H9 (cell line): ENCODE data around the gene CAPG. TPM values are rescaled to one million over a fixed set of nuclear protein-coding genes. Genes with fewer than 3 reads are reported as not detected.
A peak's percentile ranks its signal among the peaks of the same experiment; 100 is the strongest.

Experiments used
- DNase-seq: peaks from one replicate; pipeline ENCODE4 v3.0.0-alpha.2; 2017
- H2AFZ ChIP-seq: one replicate; pipeline ENCODE4 v1.6.1; 2013; ENCODE audit warnings: mild to moderate bottlenecking, low read length, control low read depth, moderate library complexity
- H2AK5ac ChIP-seq: 2 replicates; pipeline ENCODE4 v1.6.1; 2013; ENCODE audit warnings: low read length, control low read depth, mixed read lengths; ENCODE audit not compliant: insufficient read length
- H2BK120ac ChIP-seq: one replicate; pipeline ENCODE4 v1.6.1; 2013; ENCODE audit warnings: low read depth, mild to moderate bottlenecking, low read length, control low read depth, inconsistent platforms; ENCODE audit not compliant: poor library complexity, severe bottlenecking
- H2BK12ac ChIP-seq: 2 replicates; pipeline ENCODE4 v1.6.1; 2013; ENCODE audit warnings: low read length, control low read depth, mixed read lengths, low read depth; ENCODE audit not compliant: insufficient read length
- H2BK15ac ChIP-seq: 2 replicates; pipeline ENCODE4 v1.6.1; 2013; ENCODE audit warnings: low read depth, low read length, control low read depth
- H2BK20ac ChIP-seq: one replicate; pipeline ENCODE4 v1.6.1; 2013; ENCODE audit warnings: low read depth, mild to moderate bottlenecking, low read length, control low read depth, inconsistent platforms; ENCODE audit not compliant: poor library complexity, severe bottlenecking
- H2BK5ac ChIP-seq: 2 replicates; pipeline ENCODE4 v1.6.1; 2013; ENCODE audit warnings: low read length, control low read depth, mixed read lengths; ENCODE audit not compliant: insufficient read length
- H3K14ac ChIP-seq: 2 replicates; pipeline ENCODE4 v1.6.1; 2013; ENCODE audit warnings: low read length, control low read depth; ENCODE audit not compliant: insufficient read depth
- H3K18ac ChIP-seq: 2 replicates; pipeline ENCODE4 v1.6.1; 2013; ENCODE audit warnings: low read depth, mild to moderate bottlenecking, mixed read lengths, low read length, control low read depth; ENCODE audit not compliant: insufficient read length
- H3K23ac ChIP-seq: 2 replicates; pipeline ENCODE4 v1.6.1; 2013; ENCODE audit warnings: low read length, control low read depth, mixed read lengths, low read depth; ENCODE audit not compliant: insufficient read length
- H3K23me2 ChIP-seq: 2 replicates; pipeline ENCODE4 v1.6.1; 2013; ENCODE audit warnings: low read depth, mild to moderate bottlenecking, mixed read lengths, low read length, control low read depth; ENCODE audit not compliant: insufficient read length, poor library complexity, severe bottlenecking
- H3K27ac ChIP-seq: 2 replicates; pipeline ENCODE4 v1.5.1; 2013; ENCODE audit warnings: low read length, control low read depth, mixed read lengths, low read depth; ENCODE audit not compliant: insufficient read length
- H3K27me3 ChIP-seq: 2 replicates; pipeline ENCODE4 v1.6.1; 2013; ENCODE audit warnings: low read length, control low read depth, inconsistent platforms; ENCODE audit not compliant: insufficient read depth
- H3K4ac ChIP-seq: 2 replicates; pipeline ENCODE4 v1.6.1; 2013; ENCODE audit warnings: low read depth, mild to moderate bottlenecking, control low read depth, inconsistent platforms, low read length, moderate library complexity
- H3K4me1 ChIP-seq: 2 replicates; pipeline ENCODE4 v1.6.1; 2013; ENCODE audit warnings: low read length, control low read depth, inconsistent platforms; ENCODE audit not compliant: insufficient read depth
- H3K4me2 ChIP-seq: 2 replicates; pipeline ENCODE4 v1.6.1; 2013; ENCODE audit warnings: low read length, control low read depth, mixed read lengths; ENCODE audit not compliant: insufficient read length, insufficient read depth
- H3K56ac ChIP-seq: 2 replicates; pipeline ENCODE4 v1.6.1; 2013; ENCODE audit warnings: low read depth, mild to moderate bottlenecking, mixed read lengths, low read length, control low read depth; ENCODE audit not compliant: insufficient read length
- H3K79me1 ChIP-seq: 2 replicates; pipeline ENCODE4 v1.6.1; 2013; ENCODE audit warnings: low read depth, mild to moderate bottlenecking, moderate library complexity, low read length, control low read depth, inconsistent platforms; ENCODE audit not compliant: insufficient read depth, poor library complexity, severe bottlenecking
- H3K79me2 ChIP-seq: 2 replicates; pipeline ENCODE4 v1.6.1; 2013; ENCODE audit warnings: low read length, control low read depth, inconsistent platforms; ENCODE audit not compliant: insufficient read depth
- H3K9ac ChIP-seq: 2 replicates; pipeline ENCODE4 v1.6.1; 2013; ENCODE audit warnings: low read length, control low read depth, mixed read lengths; ENCODE audit not compliant: insufficient read length; ENCODE audit errors: extremely low read depth
- H3K9me3 ChIP-seq: one replicate; pipeline ENCODE4 v1.6.1; 2013; ENCODE audit warnings: low read depth, low read length, inconsistent platforms; ENCODE audit not compliant: control insufficient read depth
- H3T11ph ChIP-seq: one replicate; pipeline ENCODE4 v1.6.1; 2013; ENCODE audit warnings: mild to moderate bottlenecking, low read length, control low read depth, inconsistent platforms
- H4K20me1 ChIP-seq: one replicate; pipeline ENCODE4 v1.6.1; 2013; ENCODE audit not compliant: control insufficient read depth, insufficient read length, insufficient read depth
- H4K5ac ChIP-seq: 2 replicates; pipeline ENCODE4 v1.6.1; 2013; ENCODE audit warnings: low read depth, mild to moderate bottlenecking, mixed read lengths, low read length, control low read depth; ENCODE audit not compliant: insufficient read length
- H4K8ac ChIP-seq: replicated peaks from 2 replicates; pipeline ENCODE4 v1.6.1; 2013; ENCODE audit warnings: low read length, control low read depth, mixed read lengths, low read depth; ENCODE audit not compliant: insufficient read length
- H4K91ac ChIP-seq: 2 replicates; pipeline ENCODE4 v1.6.1; 2013; ENCODE audit warnings: low read depth, mild to moderate bottlenecking, moderate library complexity, mixed read lengths, low read length, control low read depth; ENCODE audit not compliant: insufficient read length
- H3K27ac Mint-ChIP-seq, 3 experiments: 2 replicates in 2 of 3; 3 replicates in 1 of 3; pipeline ENCODE4 v1.8.0; 2020 to 2021; ENCODE audit warnings: mixed read lengths in 3 of 3, mild to moderate bottlenecking in 1 of 3, moderate library complexity in 1 of 3
- H3K27me3 Mint-ChIP-seq: 2 replicates; pipeline ENCODE4 v1.8.0; 2021; ENCODE audit warnings: low read depth, mild to moderate bottlenecking, moderate library complexity, mixed read lengths
- H3K36me3 Mint-ChIP-seq, 3 experiments: 2 replicates in 2 of 3; 3 replicates in 1 of 3; pipeline ENCODE4 v1.8.0; 2020 to 2021; ENCODE audit warnings: low read depth in 3 of 3, mixed read lengths in 3 of 3; ENCODE audit not compliant: insufficient read depth in 1 of 3
- H3K4me1 Mint-ChIP-seq, 2 experiments: 2 replicates each; pipeline ENCODE4 v1.8.0; 2020; ENCODE audit warnings: mixed read lengths in 2 of 2
- H3K4me3 Mint-ChIP-seq, 2 experiments: 2 replicates in 1 of 2; 3 replicates in 1 of 2; pipeline ENCODE4 v1.8.0; 2020 to 2021; ENCODE audit warnings: mild to moderate bottlenecking in 2 of 2, mixed read lengths in 2 of 2, moderate library complexity in 1 of 2
- H3K9me3 Mint-ChIP-seq, 2 experiments: 2 replicates in 1 of 2; 3 replicates in 1 of 2; pipeline ENCODE4 v1.8.0; 2020; ENCODE audit warnings: mild to moderate bottlenecking in 2 of 2, mixed read lengths in 2 of 2, moderate library complexity in 1 of 2
- WGBS: extraction: QIAGEN DNeasy Blood & Tissue Kit; methylation state at CpG from one replicate; pipeline ENCODE4 v1.1.7; 2013; ENCODE audit warnings: missing lambda C conversion rate, low lambda C conversion rate, mixed read lengths; ENCODE audit not compliant: insufficient read length; ENCODE audit errors: extremely low coverage; 5-methylcytosine and 5-hydroxymethylcytosine counted together
- total RNA-seq: library from RNA; stranded (reverse); gene quantifications from 2 replicates; pipeline ENCODE4 v1.2.1, GENCODE V29; 2021
- TF ChIP-seq, protein P1 (sequence below): fragments of 200-600 bp; sonication (generic); conservative IDR thresholded peaks from 3 replicates; pipeline ENCODE4 v1.8.0; 2021; ENCODE audit warnings: antibody characterized with exemption, mild to moderate bottlenecking

The CAPG gene
- total RNA-seq, 1 experiment from 2014 or later, result 72.8 TPM

DNA sequence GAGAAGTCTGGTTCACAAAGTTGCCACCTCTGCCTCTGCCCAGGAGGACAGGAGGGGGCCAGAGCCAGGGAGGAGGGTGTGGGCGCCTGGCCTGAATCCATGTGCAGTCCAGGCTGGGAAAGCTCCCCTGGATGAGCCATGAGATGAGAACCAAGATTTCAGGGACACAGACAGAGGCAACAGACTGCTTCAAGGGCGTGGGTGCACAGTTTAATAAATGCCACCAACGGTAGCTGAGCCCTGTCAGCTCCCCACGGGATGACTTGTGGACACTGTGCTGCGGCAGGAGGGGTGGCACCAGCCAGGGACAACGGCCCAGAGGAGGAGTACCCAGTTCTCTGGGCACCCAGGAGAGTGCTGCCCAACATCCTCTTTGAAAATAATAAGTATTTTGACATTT lies 15.2 kb downstream of the CAPG start:
- H4K20me1 ChIP-seq, result no peaks in the 10 kb centered on the region
- H3K14ac ChIP-seq, result no peak overlapping the region; the same call in 1 of the 2 replicates
- no peaks in the 10 kb centered on the region for H3K79me1 ChIP-seq
- no peak overlapping the region for H3K18ac ChIP-seq
- H4K8ac ChIP-seq, result no peak overlapping the region
- H3K9me3 Mint-ChIP-seq, result no peaks in the 10 kb centered on the region
- no peak overlapping the region for H3K27ac ChIP-seq
- H3K9ac ChIP-seq, result no peak overlapping the region
- no peak overlapping the region for H2BK12ac ChIP-seq
- H2AK5ac ChIP-seq, result no peak overlapping the region
- H3K79me2 ChIP-seq, result no peaks in the 10 kb centered on the region
- no peak overlapping the region for H4K91ac ChIP-seq
- no peaks in the 10 kb centered on the region for H3K9me3 ChIP-seq
- no CpG with 5 or more reads among the region's 6 CpGs for WGBS
- peaks cover 15 to 17% of the 10 kb centered on the region in 2 experiments for H3K4me1 Mint-ChIP-seq
- H3K27ac Mint-ChIP-seq, result 0 out of 7 replicates have a peak overlapping the region, but pooled peaks of 1 of the 3 experiments have one; percentile 67
- no peaks in the 10 kb centered on the region for H3K4me1 ChIP-seq
- H3K4ac ChIP-seq, result no peak overlapping the region
- no peak overlapping the region for H2BK5ac ChIP-seq
- no peaks in the 10 kb centered on the region for H3K27me3 Mint-ChIP-seq
- peaks cover 4 to 16% (median 10%) of the 10 kb centered on the region in 3 experiments for H3K36me3 Mint-ChIP-seq
- H3K27me3 ChIP-seq, result no peaks in the 10 kb centered on the region
- no peak overlapping the region for H2BK120ac ChIP-seq
- H2BK20ac ChIP-seq, result no peak overlapping the region
- H3K4me2 ChIP-seq, result no peak overlapping the region
- H3K56ac ChIP-seq, result no peak overlapping the region
- DNase-seq, result no peak
- H3K23ac ChIP-seq, result no peak overlapping the region
- H3K23me2 ChIP-seq, result no peaks in the 10 kb centered on the region
- TF ChIP-seq, protein P1, sequence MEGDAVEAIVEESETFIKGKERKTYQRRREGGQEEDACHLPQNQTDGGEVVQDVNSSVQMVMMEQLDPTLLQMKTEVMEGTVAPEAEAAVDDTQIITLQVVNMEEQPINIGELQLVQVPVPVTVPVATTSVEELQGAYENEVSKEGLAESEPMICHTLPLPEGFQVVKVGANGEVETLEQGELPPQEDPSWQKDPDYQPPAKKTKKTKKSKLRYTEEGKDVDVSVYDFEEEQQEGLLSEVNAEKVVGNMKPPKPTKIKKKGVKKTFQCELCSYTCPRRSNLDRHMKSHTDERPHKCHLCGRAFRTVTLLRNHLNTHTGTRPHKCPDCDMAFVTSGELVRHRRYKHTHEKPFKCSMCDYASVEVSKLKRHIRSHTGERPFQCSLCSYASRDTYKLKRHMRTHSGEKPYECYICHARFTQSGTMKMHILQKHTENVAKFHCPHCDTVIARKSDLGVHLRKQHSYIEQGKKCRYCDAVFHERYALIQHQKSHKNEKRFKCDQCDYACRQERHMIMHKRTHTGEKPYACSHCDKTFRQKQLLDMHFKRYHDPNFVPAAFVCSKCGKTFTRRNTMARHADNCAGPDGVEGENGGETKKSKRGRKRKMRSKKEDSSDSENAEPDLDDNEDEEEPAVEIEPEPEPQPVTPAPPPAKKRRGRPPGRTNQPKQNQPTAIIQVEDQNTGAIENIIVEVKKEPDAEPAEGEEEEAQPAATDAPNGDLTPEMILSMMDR, result no peak
- no peak overlapping the region for H2AFZ ChIP-seq
- H3K4me3 Mint-ChIP-seq, result no peak overlapping the region
- H4K5ac ChIP-seq, result no peak overlapping the region
- no peak overlapping the region for H2BK15ac ChIP-seq
- no peak overlapping the region for H3T11ph ChIP-seq
